Transverse colon (tissue), 4 donors: Measurements from ENCODE around the gene CDH24. TPM values are rescaled to one million over a fixed set of nuclear protein-coding genes. Genes with fewer than 3 reads are reported as not detected.

Experiments
- DNase-seq: peaks from one replicate; pipeline ENCODE4 v3.0.0-alpha.2; 2019
- H3K27ac ChIP-seq, 4 donors: fragments of 200-600 bp; sonication (generic); 2 replicates each; pipeline ENCODE4 v1.5.1; 2016 to 2018; ENCODE audit warnings: inconsistent platforms in 4 of 4
- H3K27me3 ChIP-seq: fragments of 200-600 bp; sonication (generic); 2 replicates; pipeline ENCODE4 v1.5.1; 2017; ENCODE audit warnings: inconsistent platforms
- H3K36me3 ChIP-seq, 4 donors: fragments of 200-600 bp; sonication (generic); 2 replicates each; pipeline ENCODE4 v1.5.1; 2017 to 2019; ENCODE audit warnings: inconsistent platforms in 4 of 4
- H3K4me1 ChIP-seq, 4 donors: fragments of 200-600 bp; sonication (generic); 2 replicates each; pipeline ENCODE4 v1.5.1; 2017 to 2020; ENCODE audit warnings: inconsistent platforms in 4 of 4
- H3K4me3 ChIP-seq, 4 donors: fragments of 200-600 bp; sonication (generic); 1 replicate in 1 of 4; 2 replicates in 3 of 4; pipeline versions ENCODE4 v1.5.1 to v1.6.1; 2017 to 2019; ENCODE audit warnings: inconsistent platforms in 4 of 4
- H3K9me3 ChIP-seq, 2 donors: fragments of 200-600 bp; sonication (generic); 2 replicates each; pipeline ENCODE4 v1.5.1; 2017 to 2019; ENCODE audit warnings: inconsistent platforms in 2 of 2
- CTCF ChIP-seq, 5 experiments: fragments of 200-600 bp in 3 of 5; fragments of 450-650 bp in 2 of 5; sonication (generic) in 3 of 5; IDR thresholded peaks; 1 replicate in 2 of 5; 2 replicates in 3 of 5; pipeline ENCODE4 v1.5.1; 2016 to 2017; ENCODE audit warnings: antibody characterized with exemption in 5 of 5, inconsistent platforms in 3 of 5, mild to moderate bottlenecking in 2 of 5, moderate library complexity in 1 of 5
- EP300 ChIP-seq: sonication (generic); formaldehyde crosslinking; IDR thresholded peaks from one replicate; pipeline ENCODE4 v1.6.1; 2017; ENCODE audit warnings: antibody characterized with exemption, low read depth
- POLR2A ChIP-seq: fragments of 450-650 bp; IDR thresholded peaks from one replicate; pipeline ENCODE4 v1.6.1; 2016; ENCODE audit warnings: antibody characterized with exemption, mild to moderate bottlenecking, moderate library complexity
- POLR2AphosphoS5 ChIP-seq, 3 donors: sonication (generic); formaldehyde crosslinking; IDR thresholded peaks; one replicate each; pipeline ENCODE4 v1.6.1; 2016; ENCODE audit warnings: antibody characterized with exemption in 3 of 3
- WGBS, 2 donors: methylation state at CpG; one replicate each; pipeline ENCODE4 v1.1.5; 2018; ENCODE audit warnings: low coverage in 1 of 2; 5-methylcytosine and 5-hydroxymethylcytosine counted together
- in situ Hi-C, 4 donors: fragments of 200-750 bp; cut with MboI; loops; one replicate each; pipeline versions ENCODE4 v1.15.0 to v1.15.1; 2017; ENCODE audit warnings: low sequenced_read_pairs in 3 of 4, low pct_ligation_motif_present in 1 of 4, low pct_unique_long_range_greater_than_20kb in 1 of 4
- intact Hi-C: fragments of 100-400 bp; cut with DNase I; formaldehyde crosslinking; loops from one replicate; pipeline ENCODE4 v1.15.1; 2023; ENCODE audit warnings: low total_unique reads
- total RNA-seq, 4 donors: library from RNA; depleted of rRNA; stranded (reverse); fragments of >200 nt; gene quantifications; one replicate each; pipeline ENCODE4 v1.1.0, GENCODE V29; 2016

CDH24 gene
- total RNA-seq, 4 donors from 2014 or later = 1.2 to 6.0 (median 4.2) TPM

- no peak overlapping the region for H3K4me3 ChIP-seq
- intact Hi-C loops (no loop called here), in situ Hi-C loops (no loop called here)
- no peaks in the 10 kb centered on the region for H3K27me3 ChIP-seq
- no peaks in the 10 kb centered on the region for H3K9me3 ChIP-seq
- WGBS, 2 donors = 65 to 75% methylated on average over 2 of the region's 2 CpGs
- H3K36me3 ChIP-seq = peaks cover 0 to 61% (median 18%) of the 10 kb centered on the region in 4 donors
- no peak overlapping the region for H3K27ac ChIP-seq
- DNase-seq = no peak
- peaks cover 6 to 27% (median 6%) of the 10 kb centered on the region in 4 donors for H3K4me1 ChIP-seq
- TF ChIP-seq CTCF (IDR thresholded peaks at IDR 0.05) = no peak
- TF ChIP-seq POLR2A = no peak
- TF ChIP-seq EP300 = no peak
- TF ChIP-seq POLR2AphosphoS5 (IDR thresholded peaks at IDR 0.05) = no peak
Measured at GRCh38 chr14:23028799-23029198, 28.5 kb downstream of the CDH24 start.

- no peak overlapping the region for H3K27ac ChIP-seq
- intact Hi-C loops = no loop called here
- 79 to 82% methylated on average over 4 of the region's 4 CpGs for WGBS, 2 donors
Measured at GRCh38 chr14:23025151-23025814, 32.0 kb downstream of the CDH24 start.

GRCh38 chr14:23024612-23025075 is 32.7 kb downstream of the CDH24 start:
- TF ChIP-seq POLR2A = no peak
- no peak for TF ChIP-seq CTCF (IDR thresholded peaks at IDR 0.05)
- no peak for TF ChIP-seq POLR2AphosphoS5 (IDR thresholded peaks at IDR 0.05)
- TF ChIP-seq EP300 = no peak
- DNase-seq = no peak
- WGBS, 2 donors = 67 to 71% methylated on average over 5 to 7 of the region's 7 CpGs
- Histone ChIP-seq H3K4me1 (peaks cover 0 to 14% (median 0%) of the 10 kb centered on the region in 4 donors), H3K9me3 (no peaks in the 10 kb centered on the region), H3K27ac (no peak overlapping the region), H3K36me3 (peaks cover 0 to 34% (median 7%) of the 10 kb centered on the region in 4 donors), H3K27me3 (no peaks in the 10 kb centered on the region), H3K4me3 (no peak overlapping the region)
- intact Hi-C loops (no loop called here), in situ Hi-C loops (no loop called here)

More at GRCh38 chr14:23025151-23025814, 32.0 kb downstream of the CDH24 start:
- DNase-seq = no peak
- in situ Hi-C loops = no loop called here
- H3K4me1 ChIP-seq = peaks cover 0 to 14% (median 0%) of the 10 kb centered on the region in 4 donors
- peaks cover 0 to 34% (median 8%) of the 10 kb centered on the region in 4 donors for H3K36me3 ChIP-seq
- H3K9me3 ChIP-seq = no peaks in the 10 kb centered on the region
- TF ChIP-seq POLR2A = no peak
- TF ChIP-seq CTCF (IDR thresholded peaks at IDR 0.05) = no peak
- TF ChIP-seq POLR2AphosphoS5 (IDR thresholded peaks at IDR 0.05) = no peak
- no peak for TF ChIP-seq EP300
- H3K27me3 ChIP-seq = no peaks in the 10 kb centered on the region
- H3K4me3 ChIP-seq = no peak overlapping the region

GRCh38 chr14:23023795-23024152 is 33.5 kb downstream of the CDH24 start:
- intact Hi-C loops = no loop called here
- H3K9me3 ChIP-seq = no peaks in the 10 kb centered on the region
- no peak for TF ChIP-seq POLR2A
- no peak for TF ChIP-seq CTCF (IDR thresholded peaks at IDR 0.05)
- TF ChIP-seq EP300 = no peak

More at GRCh38 chr14:23023795-23024152, 33.5 kb downstream of the CDH24 start:
- in situ Hi-C loops = no loop called here
- Histone ChIP-seq H3K36me3 (peaks cover 0 to 28% (median 3%) of the 10 kb centered on the region in 4 donors), H3K27me3 (no peaks in the 10 kb centered on the region), H3K4me1 (peaks cover 0 to 7% (median 0%) of the 10 kb centered on the region in 4 donors), H3K4me3 (no peak overlapping the region), H3K27ac (no peak overlapping the region)
- no peak for DNase-seq
- 95% methylated on average over 2 of the region's 2 CpGs; no CpG with 5 or more reads in 1 of the 2 donors for WGBS, 2 donors
